Mesendoderm (in vitro differentiated cells): ENCODE measurements around the gene RAB6B.

Experiments used
- DNase-seq: peaks from one replicate; pipeline ENCODE4 v3.0.0; 2013
- H2AK5ac ChIP-seq: 2 replicates; pipeline ENCODE4 v1.6.1; 2013; ENCODE audit warnings: low read length, inconsistent platforms
- H2BK120ac ChIP-seq: 2 replicates; pipeline ENCODE4 v1.6.1; 2013; ENCODE audit warnings: low read depth, mild to moderate bottlenecking, low read length, moderate library complexity, mixed read lengths
- H2BK15ac ChIP-seq: replicated peaks from 2 replicates; pipeline ENCODE4 v1.6.1; 2013; ENCODE audit warnings: low read depth, mild to moderate bottlenecking, moderate library complexity
- H2BK5ac ChIP-seq: 2 replicates; pipeline ENCODE4 v1.6.1; 2013; ENCODE audit warnings: low read length, inconsistent platforms
- H3K18ac ChIP-seq: 2 replicates; pipeline ENCODE4 v1.6.1; 2013; ENCODE audit warnings: mild to moderate bottlenecking, low read length, mixed read lengths
- H3K23ac ChIP-seq: one replicate; pipeline ENCODE4 v1.6.1; 2013; ENCODE audit warnings: low read length
- H3K27ac ChIP-seq: 2 replicates; pipeline ENCODE4 v1.5.1; 2013; ENCODE audit warnings: low read depth, mild to moderate bottlenecking, inconsistent platforms, low read length, moderate library complexity
- H3K27me3 ChIP-seq: 2 replicates; pipeline ENCODE4 v1.6.1; 2013; ENCODE audit warnings: low read length, control low read depth, mild to moderate bottlenecking, inconsistent platforms; ENCODE audit not compliant: insufficient read depth, poor library complexity
- H3K36me3 ChIP-seq: 2 replicates; pipeline ENCODE4 v1.6.1; 2013; ENCODE audit warnings: low read length, inconsistent platforms; ENCODE audit not compliant: control insufficient read depth, insufficient read depth
- H3K4ac ChIP-seq: one replicate; pipeline ENCODE4 v1.6.1; 2013; ENCODE audit warnings: low read depth, mild to moderate bottlenecking, low read length, moderate library complexity
- H3K4me1 ChIP-seq: 2 replicates; pipeline ENCODE4 v1.6.1; 2013; ENCODE audit warnings: low read depth, low read length, inconsistent platforms; ENCODE audit not compliant: control insufficient read depth
- H3K4me2 ChIP-seq: 2 replicates; pipeline ENCODE4 v1.6.1; 2013; ENCODE audit warnings: low read length
- H3K4me3 ChIP-seq: 2 replicates; pipeline ENCODE4 v1.5.1; 2013; ENCODE audit warnings: mild to moderate bottlenecking, low read length
- H3K56ac ChIP-seq: one replicate; pipeline ENCODE4 v1.6.1; 2013; ENCODE audit warnings: low read length
- H3K79me1 ChIP-seq: 2 replicates; pipeline ENCODE4 v1.6.1; 2013; ENCODE audit warnings: low read length, inconsistent platforms
- H3K79me2 ChIP-seq: 2 replicates; pipeline ENCODE4 v1.6.1; 2013; ENCODE audit warnings: mild to moderate bottlenecking, low read length; ENCODE audit not compliant: control insufficient read depth, insufficient read depth
- H3K9ac ChIP-seq: 2 replicates; pipeline ENCODE4 v1.6.1; 2013; ENCODE audit warnings: low read length, inconsistent platforms
- H4K5ac ChIP-seq: one replicate; pipeline ENCODE4 v1.6.1; 2013; ENCODE audit warnings: low read length
- H4K8ac ChIP-seq: one replicate; pipeline ENCODE4 v1.6.1; 2013; ENCODE audit warnings: low read depth, mild to moderate bottlenecking, control low read depth, low read length, moderate library complexity
- WGBS: extraction: QIAGEN DNeasy Blood & Tissue Kit; methylation state at CpG from one replicate; pipeline ENCODE4 v1.1.7; 2013; ENCODE audit warnings: low lambda C conversion rate, missing lambda C conversion rate; ENCODE audit not compliant: insufficient coverage; ENCODE audit errors: extremely low coverage; 5-methylcytosine and 5-hydroxymethylcytosine counted together

The RAB6B gene

DNA sequence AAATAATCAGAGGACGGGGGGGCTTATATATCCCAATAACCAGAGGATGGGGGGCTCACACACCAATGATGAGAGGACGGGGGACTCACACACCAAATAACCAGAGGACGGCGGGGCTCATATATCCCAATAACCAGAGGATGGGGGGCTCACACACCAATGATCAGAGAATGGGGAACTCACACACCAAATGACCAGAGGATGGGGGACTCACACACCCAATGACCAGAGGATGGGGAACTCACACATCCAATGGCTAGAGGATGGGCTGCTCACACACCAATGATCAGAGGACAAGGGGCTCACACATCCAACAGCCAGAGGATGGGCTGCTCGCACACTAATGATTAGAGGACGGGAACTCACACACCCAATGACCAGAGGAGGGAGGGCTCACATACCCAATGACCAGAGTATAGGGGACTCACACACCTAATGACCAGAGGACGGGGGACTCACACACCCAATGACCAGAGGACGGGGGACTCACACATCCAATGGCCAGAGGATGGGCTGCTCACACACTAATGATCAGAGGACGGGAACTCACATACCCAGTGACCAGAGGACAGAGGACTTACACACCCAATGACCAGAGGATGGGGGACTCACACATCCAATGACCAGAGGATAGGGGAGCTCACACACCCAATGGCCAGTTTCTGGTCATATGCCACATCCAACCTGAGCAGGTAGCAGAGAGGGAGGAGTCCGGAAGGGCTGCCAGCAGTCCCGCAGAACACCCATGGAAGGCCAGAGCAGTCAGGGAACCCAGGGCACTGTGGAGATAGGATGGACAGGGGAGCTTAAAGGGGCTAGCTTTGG, 10.6 kb downstream of the RAB6B start:
- Histone ChIP-seq H3K4me3 (no peak overlapping the region), H3K27me3 (no peaks in the 10 kb centered on the region), H4K8ac (no peak overlapping the region), H2AK5ac (no peak overlapping the region), H3K4ac (no peak overlapping the region), H3K79me2 (no peaks in the 10 kb centered on the region), H3K79me1 (no peaks in the 10 kb centered on the region), H3K18ac (no peak overlapping the region), H3K27ac (no peak overlapping the region), H2BK120ac (no peak overlapping the region), H3K9ac (no peak overlapping the region), H3K4me1 (no peaks in the 10 kb centered on the region), H3K23ac (no peak overlapping the region), H3K4me2 (no peak overlapping the region), H3K36me3 (no peaks in the 10 kb centered on the region), H2BK15ac (no peak overlapping the region), H2BK5ac (no peak overlapping the region), H4K5ac (no peak overlapping the region), H3K56ac (no peak overlapping the region)
- WGBS, result no CpG with 5 or more reads among the region's 11 CpGs
- DNase-seq, result no peak

DNA sequence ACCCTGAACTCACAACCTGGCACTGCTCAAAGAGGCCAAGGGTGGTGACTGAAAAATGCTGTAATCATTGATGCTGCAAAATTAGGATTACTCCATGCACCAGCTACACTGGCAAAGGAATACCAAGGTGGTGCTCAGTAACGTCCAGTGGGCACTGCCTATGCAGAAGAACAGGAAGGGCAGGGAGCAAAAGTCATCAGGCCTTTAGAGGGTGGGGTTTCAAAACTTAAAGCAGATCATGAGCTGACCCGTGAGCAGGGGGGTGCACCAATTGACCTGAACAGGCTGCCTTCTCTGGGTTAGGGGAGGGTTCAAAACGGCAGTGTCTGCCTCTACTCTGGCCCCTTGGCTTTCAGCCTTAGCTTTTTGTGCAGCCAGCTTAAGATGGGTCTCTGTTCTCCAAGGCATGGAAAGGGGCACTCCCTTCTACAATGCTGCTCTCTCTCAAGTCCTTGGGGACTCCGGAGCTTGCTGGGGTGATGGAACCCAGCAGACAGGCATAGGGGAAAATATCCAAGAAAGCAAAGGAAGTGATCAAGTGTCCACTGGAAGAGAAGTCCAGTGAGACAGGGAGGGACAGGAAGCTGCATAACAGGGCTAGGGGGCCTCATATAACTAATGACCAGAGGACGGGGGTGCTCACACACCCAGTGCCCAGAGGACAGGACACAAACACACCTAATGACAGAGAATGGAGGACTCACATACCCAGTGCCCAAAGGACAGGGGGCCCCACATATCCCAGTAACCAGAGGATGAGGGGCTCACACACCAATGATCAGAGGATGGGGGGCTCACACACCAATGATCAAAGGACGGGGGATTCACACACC, 11.4 kb downstream of the RAB6B start:
- Histone ChIP-seq H3K27me3 (no peaks in the 10 kb centered on the region), H3K79me1 (no peaks in the 10 kb centered on the region), H3K23ac (no peak overlapping the region), H2AK5ac (no peak overlapping the region), H4K5ac (no peak overlapping the region), H3K4me1 (no peaks in the 10 kb centered on the region), H3K4me3 (no peak overlapping the region), H2BK5ac (no peak overlapping the region), H2BK15ac (no peak overlapping the region), H4K8ac (no peak overlapping the region), H3K4ac (no peak overlapping the region), H3K9ac (no peak overlapping the region), H3K18ac (no peak overlapping the region), H3K79me2 (no peaks in the 10 kb centered on the region), H3K4me2 (no peak overlapping the region), H3K56ac (no peak overlapping the region), H3K36me3 (no peaks in the 10 kb centered on the region), H3K27ac (no peak overlapping the region), H2BK120ac (no peak overlapping the region)
- WGBS, result no CpG with 5 or more reads among the region's 6 CpGs
- DNase-seq, result no peak

GRCh38 chr3:133883641-133884040, 12.0 kb downstream of the RAB6B start:
- no peak overlapping the region for H3K4me3 ChIP-seq
- H3K4me2 ChIP-seq, result no peak overlapping the region
- H2BK5ac ChIP-seq, result no peak overlapping the region
- H3K18ac ChIP-seq, result no peak overlapping the region
- H4K8ac ChIP-seq, result no peak overlapping the region
- no peak overlapping the region for H3K23ac ChIP-seq
- no peak overlapping the region for H4K5ac ChIP-seq
- H3K79me2 ChIP-seq, result no peaks in the 10 kb centered on the region
- H3K4me1 ChIP-seq, result no peaks in the 10 kb centered on the region
- H2BK120ac ChIP-seq, result no peak overlapping the region
- H3K36me3 ChIP-seq, result no peaks in the 10 kb centered on the region
- no peaks in the 10 kb centered on the region for H3K79me1 ChIP-seq
- H2BK15ac ChIP-seq, result no peak overlapping the region
- H3K27ac ChIP-seq, result no peak overlapping the region
- H2AK5ac ChIP-seq, result no peak overlapping the region
- no peak for DNase-seq
- no peak overlapping the region for H3K9ac ChIP-seq
- no peak overlapping the region for H3K4ac ChIP-seq
- H3K27me3 ChIP-seq, result no peaks in the 10 kb centered on the region
- H3K56ac ChIP-seq, result no peak overlapping the region

DNA sequence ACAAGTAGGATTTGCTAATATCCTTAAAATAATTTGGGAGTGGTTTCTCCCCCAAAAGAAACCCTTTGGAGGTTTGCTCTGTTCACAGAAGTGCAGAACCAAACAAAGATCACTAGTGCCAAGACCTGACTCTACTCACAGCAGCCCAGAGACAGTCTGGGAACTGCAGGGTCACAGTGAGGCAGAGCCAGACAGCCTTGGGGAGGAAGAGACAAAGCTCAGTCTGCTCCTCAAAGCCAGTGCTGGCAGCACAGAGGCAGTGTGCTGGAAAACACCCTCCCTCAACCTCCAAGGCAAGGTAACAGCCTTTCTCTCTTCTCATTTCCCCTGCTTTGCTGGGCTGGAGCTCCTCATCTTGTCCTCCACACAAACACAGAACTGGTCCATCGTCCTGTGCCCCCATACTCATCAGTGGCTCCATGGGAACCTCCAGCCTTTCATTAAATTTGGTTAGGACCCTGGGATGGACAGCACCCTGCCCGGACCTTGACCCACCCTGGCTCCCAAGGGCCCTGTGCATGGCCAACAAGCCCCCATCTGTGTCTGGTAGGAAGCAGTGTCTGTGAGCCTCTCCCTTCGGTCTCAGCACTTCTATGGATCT, 12.6 kb downstream of the RAB6B start:
- H3K79me2 ChIP-seq, result no peaks in the 10 kb centered on the region
- no peak overlapping the region for H3K4ac ChIP-seq
- no peak overlapping the region for H3K56ac ChIP-seq
- no peak for DNase-seq
- no peaks in the 10 kb centered on the region for H3K27me3 ChIP-seq
- H2BK5ac ChIP-seq, result no peak overlapping the region
- H3K9ac ChIP-seq, result no peak overlapping the region
- no peak overlapping the region for H3K23ac ChIP-seq
- no peak overlapping the region for H3K4me2 ChIP-seq
- no peak overlapping the region for H3K18ac ChIP-seq
- H4K8ac ChIP-seq, result no peak overlapping the region
- no peak overlapping the region for H2BK120ac ChIP-seq
- H3K4me1 ChIP-seq, result no peaks in the 10 kb centered on the region
- H2AK5ac ChIP-seq, result no peak overlapping the region
- no peaks in the 10 kb centered on the region for H3K79me1 ChIP-seq
- no peak overlapping the region for H3K4me3 ChIP-seq
- no peak overlapping the region for H3K27ac ChIP-seq
- H3K36me3 ChIP-seq, result no peaks in the 10 kb centered on the region
- WGBS, result no CpG with 5 or more reads among the region's 3 CpGs
- H2BK15ac ChIP-seq, result no peak overlapping the region
- H4K5ac ChIP-seq, result no peak overlapping the region

GRCh38 chr3:133881939-133882825, 13.5 kb downstream of the RAB6B start:
- DNase-seq, result no peak
- Histone ChIP-seq H3K4ac (no peak overlapping the region), H3K56ac (no peak overlapping the region), H3K36me3 (no peaks in the 10 kb centered on the region), H2BK120ac (no peak overlapping the region), H2BK5ac (no peak overlapping the region), H4K8ac (no peak overlapping the region), H3K4me3 (no peak overlapping the region), H3K27me3 (no peaks in the 10 kb centered on the region), H3K9ac (no peak overlapping the region), H3K79me2 (no peaks in the 10 kb centered on the region), H2BK15ac (no peak overlapping the region), H3K18ac (no peak overlapping the region), H3K27ac (no peak overlapping the region), H4K5ac (no peak overlapping the region), H3K79me1 (no peaks in the 10 kb centered on the region), H3K23ac (no peak overlapping the region), H3K4me2 (no peak overlapping the region), H3K4me1 (no peaks in the 10 kb centered on the region), H2AK5ac (no peak overlapping the region)
- WGBS, result no CpG with 5 or more reads among the region's 5 CpGs
